Measurements from ENCODE around the gene METTL23.

DNA sequence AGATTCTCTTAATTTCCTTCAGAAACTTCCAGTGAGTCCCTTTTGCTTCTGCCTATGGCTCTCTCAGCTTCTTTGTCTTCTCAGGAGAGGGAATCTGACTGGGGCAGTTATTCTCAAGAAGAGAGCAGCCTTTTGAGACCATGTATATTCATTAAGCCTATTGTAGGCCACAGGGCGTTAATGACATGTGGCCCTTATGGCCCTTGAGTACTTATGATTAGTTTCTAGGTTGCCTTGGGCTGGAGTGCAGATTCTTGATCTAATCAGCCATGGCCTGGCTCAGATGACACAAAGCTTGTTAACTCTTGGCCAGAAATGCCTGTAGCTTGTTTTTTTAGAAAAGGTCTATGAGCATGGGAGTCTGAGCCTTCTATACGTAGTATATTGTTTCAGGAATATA, 28.6 kb downstream of the METTL23 start:
- TF ChIP-seq, protein P1, sequence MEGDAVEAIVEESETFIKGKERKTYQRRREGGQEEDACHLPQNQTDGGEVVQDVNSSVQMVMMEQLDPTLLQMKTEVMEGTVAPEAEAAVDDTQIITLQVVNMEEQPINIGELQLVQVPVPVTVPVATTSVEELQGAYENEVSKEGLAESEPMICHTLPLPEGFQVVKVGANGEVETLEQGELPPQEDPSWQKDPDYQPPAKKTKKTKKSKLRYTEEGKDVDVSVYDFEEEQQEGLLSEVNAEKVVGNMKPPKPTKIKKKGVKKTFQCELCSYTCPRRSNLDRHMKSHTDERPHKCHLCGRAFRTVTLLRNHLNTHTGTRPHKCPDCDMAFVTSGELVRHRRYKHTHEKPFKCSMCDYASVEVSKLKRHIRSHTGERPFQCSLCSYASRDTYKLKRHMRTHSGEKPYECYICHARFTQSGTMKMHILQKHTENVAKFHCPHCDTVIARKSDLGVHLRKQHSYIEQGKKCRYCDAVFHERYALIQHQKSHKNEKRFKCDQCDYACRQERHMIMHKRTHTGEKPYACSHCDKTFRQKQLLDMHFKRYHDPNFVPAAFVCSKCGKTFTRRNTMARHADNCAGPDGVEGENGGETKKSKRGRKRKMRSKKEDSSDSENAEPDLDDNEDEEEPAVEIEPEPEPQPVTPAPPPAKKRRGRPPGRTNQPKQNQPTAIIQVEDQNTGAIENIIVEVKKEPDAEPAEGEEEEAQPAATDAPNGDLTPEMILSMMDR (IDR thresholded peaks at IDR 0.05; ENCODE audit: low read length): no peak
- TF ChIP-seq EZH2 (IDR thresholded peaks at IDR 0.05; ENCODE audit: borderline replicate concordance, low read length): no peak
